HL-60 (cell line): ENCODE data around the gene HRH1.

Source experiments
- CTCF ChIP-seq: IDR thresholded peaks from one replicate; pipeline ENCODE4 v1.5.1; 2011; ENCODE audit warnings: low read length, control low read depth, inconsistent platforms; ENCODE audit not compliant: insufficient read depth
- POLR2AphosphoS5 ChIP-seq: IDR thresholded peaks from 2 replicates; pipeline ENCODE4 v1.6.1; 2012; ENCODE audit warnings: low read depth
- REST ChIP-seq: IDR thresholded peaks from 2 replicates; pipeline ENCODE4 v1.6.1; 2012; ENCODE audit warnings: low read depth; ENCODE audit not compliant: insufficient replicate concordance

GRCh38 chr3:11152301-11152700, 2.0 kb upstream of the HRH1 start:
- TF ChIP-seq CTCF: no peak
- TF ChIP-seq POLR2AphosphoS5: no peak
- no peak for TF ChIP-seq REST
